ENCODE measurements around the gene DNMT3B. TPM values are rescaled to one million over a fixed set of nuclear protein-coding genes. Genes with fewer than 3 reads are reported as not detected.

The DNMT3B gene
- total RNA-seq, 1 experiment from 2014 or later: 3.5 TPM

DNA sequence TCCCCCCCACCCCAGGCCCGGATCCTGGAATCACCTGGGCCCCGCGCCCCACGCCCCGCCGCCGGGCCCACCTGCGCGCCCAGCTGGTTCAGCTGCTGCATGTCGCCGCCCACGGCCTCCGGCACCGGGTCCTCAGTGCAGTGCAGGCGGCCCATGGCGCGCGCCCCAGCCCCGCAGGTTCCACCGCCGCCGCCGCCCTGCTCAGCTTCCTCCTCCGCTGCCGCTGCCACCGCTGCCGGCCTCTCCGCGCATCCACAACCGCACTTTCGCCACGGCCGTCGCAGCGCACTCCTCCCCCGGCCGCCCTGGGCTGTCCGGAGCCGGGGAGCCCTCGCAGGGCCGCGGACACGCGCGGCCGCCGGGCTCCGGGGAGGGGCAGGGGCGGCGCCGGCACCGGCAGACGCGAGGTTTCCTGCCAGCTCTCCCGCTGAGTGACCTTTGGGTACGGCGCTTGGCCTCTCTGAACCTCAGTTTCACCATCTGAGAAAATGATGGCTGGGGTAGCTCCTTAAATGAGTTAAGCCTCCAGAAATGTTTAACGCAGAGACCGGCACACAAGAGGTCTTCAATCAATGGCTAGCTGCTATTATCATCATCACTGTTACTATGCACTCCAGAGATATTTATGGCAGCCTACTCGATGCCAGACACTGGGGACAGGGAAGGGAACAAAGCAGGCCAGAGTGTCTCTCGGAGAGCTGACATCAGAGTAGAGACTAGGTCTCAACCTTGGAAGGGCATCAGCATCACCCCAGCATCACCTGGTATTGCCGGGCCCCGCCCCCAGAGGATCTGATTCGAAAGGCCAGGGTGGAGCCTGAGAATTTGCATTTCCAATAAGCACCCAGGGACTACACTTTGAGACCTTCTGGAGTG is 18.7 kb upstream of the DNMT3B start, which contains the start of gene COMMD7:
COMMD7 (minus strand) TSS at position 231 of the 876 bp plus-strand sequence; CDS start at position 155, 76 bp downstream.
- ATAC-seq (peak; percentile 78), DNase-seq (ENCODE audit: low read depth, low spot score) (no peak)
- intact Hi-C loops (cut with micrococcal nuclease; ENCODE audit: unreplicated experiment): no loop called here
- CTCF ChIA-PET: interaction anchor here (0.8 to 1.9 kb wide), 2 partner anchors 19 to 35 kb away, joined by 7 to 11 read pairs; partner anchors contain the start of gene DNMT3B
- TF ChIP-seq TCF7L2 (IDR thresholded peaks at IDR 0.05; ENCODE audit: low read depth, low read length) (no peak), POLR2AphosphoS5 (IDR thresholded peaks at IDR 0.05; ENCODE audit: low read depth, low read length) (no peak), SIN3A (IDR thresholded peaks at IDR 0.05; ENCODE audit: borderline replicate concordance, insufficient read depth, low read depth, low read length) (no peak)
- no peaks in the 10 kb centered on the region for H3K27me3 ChIP-seq (ENCODE audit: control insufficient read depth, insufficient read depth, low read length)
- peak within 1 kb of the TSS; percentile 74 for H3K27ac ChIP-seq (ENCODE audit: low read length)
- no peaks in the 10 kb centered on the region for H3K9me3 ChIP-seq (ENCODE audit: control insufficient read depth, insufficient read depth, low read depth, low read length)
- in situ Hi-C loops (cut with HindIII; ENCODE audit: low pct_unique_long_range_greater_than_20kb, low sequenced_read_pairs): no loop called here
- H3K4me3 ChIP-seq (ENCODE audit: low read depth in 2 of 2, low read length in 2 of 2): peak within 1 kb of the TSS; percentile 57 to 63
- H3K36me3 ChIP-seq (ENCODE audit: control insufficient read depth, insufficient read depth, low read length): no peaks in the 10 kb centered on the region
- H3K4me1 ChIP-seq (ENCODE audit: control insufficient read depth, insufficient read depth, low read length): peaks cover 7% of the 10 kb centered on the region; the same call in 1 of the 2 replicates
- POLR2A ChIA-PET: no interaction called here
- BruUV-seq (replicated peaks): no TSS peak

DNA sequence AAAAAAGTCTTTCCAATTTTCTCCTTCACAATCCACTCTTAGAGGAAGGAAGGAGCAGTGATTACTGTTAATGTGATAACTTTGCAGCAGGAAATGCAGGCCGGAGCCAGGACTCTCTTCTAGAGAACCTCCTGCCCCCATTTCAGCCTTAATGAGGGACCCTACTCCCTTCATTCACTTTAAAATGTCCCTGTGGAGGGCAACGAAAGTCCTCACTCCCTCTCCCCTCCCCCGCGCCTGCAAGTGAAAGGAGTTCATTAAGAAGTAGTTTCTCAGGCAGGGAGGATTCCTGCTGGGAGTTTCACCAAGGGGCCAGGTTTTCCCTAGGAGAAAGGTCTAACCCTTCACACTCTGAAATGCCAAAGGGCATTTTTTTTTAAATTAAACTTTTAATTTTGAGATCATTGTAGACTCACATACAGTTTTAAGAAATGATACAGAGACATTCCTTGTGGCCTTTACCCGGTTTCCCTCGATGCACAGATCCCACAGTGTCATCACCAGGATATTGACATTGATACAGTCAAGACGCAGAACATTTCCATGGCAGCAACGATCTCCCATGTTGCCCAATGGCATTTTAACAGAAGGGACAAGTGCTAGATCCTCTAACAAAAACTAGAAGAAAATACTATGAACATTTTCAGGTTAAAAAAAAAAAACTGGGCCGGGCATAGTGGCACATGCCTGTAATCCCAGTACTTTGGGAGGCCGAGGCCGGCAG is 12.1 kb upstream of the DNMT3B start:
- no peaks in the 10 kb centered on the region for H3K36me3 ChIP-seq (ENCODE audit: control insufficient read depth, insufficient read depth, low read length)
- no peaks in the 10 kb centered on the region for H3K4me1 ChIP-seq (ENCODE audit: control insufficient read depth, insufficient read depth, low read length)
- H3K27me3 ChIP-seq (ENCODE audit: control insufficient read depth, insufficient read depth, low read length): no peaks in the 10 kb centered on the region
- H3K4me3 ChIP-seq (ENCODE audit: low read depth in 2 of 2, low read length in 2 of 2): no peak overlapping the region
- CTCF ChIA-PET: no interaction called here
- TF ChIP-seq POLR2AphosphoS5 (IDR thresholded peaks at IDR 0.05; ENCODE audit: low read depth, low read length): no peak
- TF ChIP-seq, protein P1, sequence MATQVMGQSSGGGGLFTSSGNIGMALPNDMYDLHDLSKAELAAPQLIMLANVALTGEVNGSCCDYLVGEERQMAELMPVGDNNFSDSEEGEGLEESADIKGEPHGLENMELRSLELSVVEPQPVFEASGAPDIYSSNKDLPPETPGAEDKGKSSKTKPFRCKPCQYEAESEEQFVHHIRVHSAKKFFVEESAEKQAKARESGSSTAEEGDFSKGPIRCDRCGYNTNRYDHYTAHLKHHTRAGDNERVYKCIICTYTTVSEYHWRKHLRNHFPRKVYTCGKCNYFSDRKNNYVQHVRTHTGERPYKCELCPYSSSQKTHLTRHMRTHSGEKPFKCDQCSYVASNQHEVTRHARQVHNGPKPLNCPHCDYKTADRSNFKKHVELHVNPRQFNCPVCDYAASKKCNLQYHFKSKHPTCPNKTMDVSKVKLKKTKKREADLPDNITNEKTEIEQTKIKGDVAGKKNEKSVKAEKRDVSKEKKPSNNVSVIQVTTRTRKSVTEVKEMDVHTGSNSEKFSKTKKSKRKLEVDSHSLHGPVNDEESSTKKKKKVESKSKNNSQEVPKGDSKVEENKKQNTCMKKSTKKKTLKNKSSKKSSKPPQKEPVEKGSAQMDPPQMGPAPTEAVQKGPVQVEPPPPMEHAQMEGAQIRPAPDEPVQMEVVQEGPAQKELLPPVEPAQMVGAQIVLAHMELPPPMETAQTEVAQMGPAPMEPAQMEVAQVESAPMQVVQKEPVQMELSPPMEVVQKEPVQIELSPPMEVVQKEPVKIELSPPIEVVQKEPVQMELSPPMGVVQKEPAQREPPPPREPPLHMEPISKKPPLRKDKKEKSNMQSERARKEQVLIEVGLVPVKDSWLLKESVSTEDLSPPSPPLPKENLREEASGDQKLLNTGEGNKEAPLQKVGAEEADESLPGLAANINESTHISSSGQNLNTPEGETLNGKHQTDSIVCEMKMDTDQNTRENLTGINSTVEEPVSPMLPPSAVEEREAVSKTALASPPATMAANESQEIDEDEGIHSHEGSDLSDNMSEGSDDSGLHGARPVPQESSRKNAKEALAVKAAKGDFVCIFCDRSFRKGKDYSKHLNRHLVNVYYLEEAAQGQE (IDR thresholded peaks at IDR 0.05; ENCODE audit: insufficient read depth in 1 of 2, low read depth in 2 of 2, low read length in 1 of 2): no peak
- TF ChIP-seq, protein P2, sequence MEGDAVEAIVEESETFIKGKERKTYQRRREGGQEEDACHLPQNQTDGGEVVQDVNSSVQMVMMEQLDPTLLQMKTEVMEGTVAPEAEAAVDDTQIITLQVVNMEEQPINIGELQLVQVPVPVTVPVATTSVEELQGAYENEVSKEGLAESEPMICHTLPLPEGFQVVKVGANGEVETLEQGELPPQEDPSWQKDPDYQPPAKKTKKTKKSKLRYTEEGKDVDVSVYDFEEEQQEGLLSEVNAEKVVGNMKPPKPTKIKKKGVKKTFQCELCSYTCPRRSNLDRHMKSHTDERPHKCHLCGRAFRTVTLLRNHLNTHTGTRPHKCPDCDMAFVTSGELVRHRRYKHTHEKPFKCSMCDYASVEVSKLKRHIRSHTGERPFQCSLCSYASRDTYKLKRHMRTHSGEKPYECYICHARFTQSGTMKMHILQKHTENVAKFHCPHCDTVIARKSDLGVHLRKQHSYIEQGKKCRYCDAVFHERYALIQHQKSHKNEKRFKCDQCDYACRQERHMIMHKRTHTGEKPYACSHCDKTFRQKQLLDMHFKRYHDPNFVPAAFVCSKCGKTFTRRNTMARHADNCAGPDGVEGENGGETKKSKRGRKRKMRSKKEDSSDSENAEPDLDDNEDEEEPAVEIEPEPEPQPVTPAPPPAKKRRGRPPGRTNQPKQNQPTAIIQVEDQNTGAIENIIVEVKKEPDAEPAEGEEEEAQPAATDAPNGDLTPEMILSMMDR (IDR thresholded peaks at IDR 0.05): no peak
- no peak for TF ChIP-seq SIN3A (IDR thresholded peaks at IDR 0.05; ENCODE audit: borderline replicate concordance, insufficient read depth, low read depth, low read length)
- no peak for TF ChIP-seq TCF7L2 (IDR thresholded peaks at IDR 0.05; ENCODE audit: low read depth, low read length)
- H3K9me3 ChIP-seq (ENCODE audit: control insufficient read depth, insufficient read depth, low read depth, low read length): no peaks in the 10 kb centered on the region
- in situ Hi-C loops (cut with HindIII; ENCODE audit: low pct_unique_long_range_greater_than_20kb, low sequenced_read_pairs) (no loop called here), intact Hi-C loops (cut with micrococcal nuclease; ENCODE audit: unreplicated experiment) (no loop called here)
- DNase-seq (ENCODE audit: low read depth, low spot score): no peak
- ATAC-seq: no peak
- no TSS peak for BruUV-seq (replicated peaks)
- H3K27ac ChIP-seq (ENCODE audit: low read length): no peak overlapping the region
- POLR2A ChIA-PET: no interaction called here
